HG03439 (cell line): Measurements from ENCODE around the gene LLCFC1.

Experiments
- ATAC-seq: cut with Tn5 transposase; IDR thresholded peaks from one replicate; pipeline ENCODE4 v1.9.1; 2021; ENCODE audit warnings: mild to moderate bottlenecking, moderate library complexity; ENCODE audit not compliant: unreplicated experiment

The LLCFC1 gene

DNA sequence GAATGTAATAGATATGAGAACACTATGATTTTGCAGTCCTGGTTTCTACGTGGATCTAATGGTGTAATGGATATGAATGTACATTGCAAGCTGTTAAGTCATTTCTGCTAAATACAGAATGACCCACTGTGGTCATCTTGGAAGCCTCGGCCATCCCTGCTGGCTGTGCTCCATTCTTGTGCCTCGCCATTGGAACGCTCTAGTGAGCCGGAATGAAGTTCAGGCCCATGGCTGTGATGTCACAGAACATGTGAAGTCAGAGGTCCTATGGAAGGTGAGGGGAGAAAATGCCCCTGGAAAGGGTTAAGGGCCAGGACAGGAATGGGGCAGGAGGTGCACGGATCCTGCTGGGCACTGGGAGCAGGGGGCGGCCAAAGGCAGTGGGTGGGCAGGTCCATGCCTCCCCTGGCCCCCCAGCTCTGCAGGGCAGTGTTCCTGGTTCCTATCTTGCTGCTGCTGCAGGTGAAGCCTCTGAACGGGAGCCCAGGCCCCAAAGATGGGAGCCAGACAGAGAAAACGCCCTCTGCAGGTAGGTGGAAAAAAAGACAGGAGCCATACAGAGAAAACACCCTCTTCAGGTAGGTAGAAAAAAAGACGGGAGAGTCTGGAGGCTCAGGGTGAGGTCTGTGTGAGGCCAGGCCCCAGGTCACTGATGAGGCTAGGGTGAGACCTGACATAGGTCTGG, at the start of gene LLCFC1:
TSS of gene LLCFC1 (plus strand) at position 259 of the 685 bp plus-strand sequence. CDS start at position 397, 138 bp downstream.
- ATAC-seq = no peak

DNA sequence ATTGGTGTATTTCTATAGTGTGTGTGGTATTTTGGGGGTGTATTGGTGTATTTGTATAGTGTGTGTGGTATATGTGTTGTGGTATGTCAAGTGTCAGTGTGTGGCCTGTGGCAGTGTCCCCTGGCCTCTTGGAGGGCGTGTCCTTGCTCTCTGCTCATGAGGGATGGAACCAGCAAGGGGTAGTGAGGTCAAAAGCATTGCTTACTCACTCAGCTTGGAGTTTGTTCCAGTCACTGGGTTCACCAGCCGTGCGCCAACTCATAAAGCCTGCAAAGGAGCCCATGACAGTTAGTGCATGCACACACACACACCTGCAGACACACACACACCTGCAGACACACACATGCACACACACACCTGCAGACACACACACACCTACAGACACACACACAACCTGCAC, 49.5 kb upstream of the LLCFC1 start:
- ATAC-seq = no peak

- ATAC-seq = no peak
These were observed 48.3 kb upstream of the LLCFC1 start for GRCh38 chr7:142890874-142891485.

GRCh38 chr7:142891490-142892082, 47.7 kb upstream of the LLCFC1 start:
- ATAC-seq = no peak

DNA sequence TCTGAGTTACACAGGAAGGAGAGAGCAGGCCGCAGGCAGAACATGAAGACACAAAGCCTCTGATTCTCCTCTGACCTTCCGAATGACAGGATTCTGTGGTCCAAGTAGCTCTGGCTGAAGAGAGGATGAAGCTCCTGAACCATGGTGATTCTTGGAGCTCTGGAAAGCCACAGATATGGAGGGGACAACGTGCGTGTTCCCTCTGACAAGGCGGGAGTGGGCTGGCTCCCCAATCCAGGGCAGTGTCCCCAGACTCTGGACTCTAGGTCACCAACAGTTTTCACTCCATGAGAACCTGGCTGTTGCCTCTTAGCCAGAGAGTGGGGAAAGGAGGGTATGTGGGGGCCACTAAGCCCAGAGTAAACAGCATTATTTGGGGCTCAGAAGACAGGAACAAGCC, 46.3 kb upstream of the LLCFC1 start:
- ATAC-seq = no peak

GRCh38 chr7:142894112-142894984, 44.9 kb upstream of the LLCFC1 start:
- ATAC-seq = no peak

DNA sequence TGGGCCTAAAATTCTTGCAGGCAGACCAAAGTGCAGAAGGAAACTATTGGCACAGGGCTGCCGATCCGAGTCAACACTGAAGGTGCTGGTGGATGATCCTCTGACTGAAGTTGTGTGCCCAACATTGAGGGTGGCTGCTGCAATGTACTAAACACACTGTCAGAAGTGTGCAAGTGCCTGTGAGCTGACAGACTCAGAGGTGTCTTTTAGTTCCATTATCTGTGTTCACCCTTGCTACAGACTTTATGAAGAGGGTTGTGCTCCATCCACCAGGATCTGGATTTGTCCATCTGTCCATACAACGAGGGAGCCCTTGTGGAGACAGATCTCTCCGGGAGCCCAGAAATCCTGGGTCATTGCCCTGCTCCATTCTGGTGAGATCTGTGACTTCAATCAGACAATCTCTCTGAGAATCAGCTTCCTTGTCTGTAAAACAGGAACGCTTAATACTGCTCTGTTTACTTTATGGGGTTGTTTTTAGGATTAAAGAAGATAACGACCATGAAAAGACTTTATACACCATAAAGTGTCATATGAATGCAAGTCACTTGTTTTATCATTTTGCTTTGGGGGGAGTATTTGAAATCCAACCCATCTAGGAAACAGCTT, 44.2 kb upstream of the LLCFC1 start:
- ATAC-seq = no peak

GRCh38 chr7:142896151-142896550, 43.1 kb upstream of the LLCFC1 start:
- no peak for ATAC-seq

- no peak for ATAC-seq
These were observed 42.4 kb upstream of the LLCFC1 start for GRCh38 chr7:142896741-142897379.

- no peak for ATAC-seq
These were observed 41.6 kb upstream of the LLCFC1 start for GRCh38 chr7:142897691-142898090.

DNA sequence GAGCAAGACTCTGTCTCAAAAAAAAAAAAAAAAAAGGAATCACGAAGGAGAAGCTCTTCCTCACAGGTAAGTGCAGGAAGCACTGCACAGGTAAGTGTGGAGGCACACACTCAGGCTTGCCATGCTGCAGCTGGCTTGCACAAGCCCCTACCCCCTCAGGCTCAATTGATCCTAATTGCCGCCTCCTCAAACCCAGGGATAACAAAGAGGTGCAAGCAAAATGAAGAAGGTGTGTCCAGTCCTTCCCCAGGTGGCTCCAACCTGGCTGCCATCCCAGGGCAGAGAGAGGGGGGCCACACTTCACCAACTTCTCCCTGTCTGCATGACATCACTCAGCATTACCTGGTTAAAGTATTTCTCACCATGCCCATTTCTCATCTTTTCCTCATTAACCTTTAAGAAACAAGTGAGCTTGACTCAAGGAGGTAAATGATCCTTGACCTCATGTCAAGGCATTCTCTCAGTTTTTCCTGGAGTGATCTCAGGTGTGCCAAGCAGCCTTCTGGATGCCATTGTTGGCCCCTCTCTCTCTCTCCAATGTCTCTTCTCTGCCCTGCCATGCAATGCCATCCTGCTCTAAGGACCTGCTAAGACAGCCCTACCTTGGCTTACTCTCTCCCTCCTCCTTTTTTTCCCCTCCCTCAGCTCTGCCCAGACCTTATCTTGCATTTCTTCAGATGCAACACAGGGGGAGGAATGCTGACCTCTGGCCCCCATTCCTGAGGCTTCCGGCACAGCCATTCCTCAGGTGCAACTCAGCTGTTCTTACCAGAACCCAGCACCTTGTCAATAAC, 40.7 kb upstream of the LLCFC1 start:
- no peak for ATAC-seq

DNA sequence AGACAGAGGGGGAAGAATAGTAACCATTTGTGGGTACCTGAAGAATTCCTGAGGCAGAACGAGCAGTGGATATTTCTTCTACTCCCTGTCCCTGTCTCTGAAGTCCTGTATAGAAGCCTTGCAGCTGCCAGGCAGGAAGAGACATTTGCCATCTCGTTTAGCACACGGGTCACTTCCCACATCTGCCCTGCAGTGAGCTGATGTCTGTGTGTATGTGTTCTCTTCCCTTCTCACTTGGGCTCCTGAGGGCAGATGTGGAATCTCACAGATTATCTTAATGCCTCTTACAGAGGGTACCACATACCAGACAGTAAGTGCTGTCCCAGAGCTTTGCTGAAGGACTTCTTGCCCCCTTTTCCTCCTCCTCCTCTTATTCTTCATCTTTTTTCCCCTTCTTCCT, 39.6 kb upstream of the LLCFC1 start:
- ATAC-seq = no peak

GRCh38 chr7:142901426-142902259, 37.6 kb upstream of the LLCFC1 start:
- no peak for ATAC-seq

- no peak for ATAC-seq
These were observed 35.2 kb upstream of the LLCFC1 start for GRCh38 chr7:142904128-142904527.

GRCh38 chr7:142905759-142906158, 33.5 kb upstream of the LLCFC1 start:
- no peak for ATAC-seq

- ATAC-seq = no peak
These were observed 32.6 kb upstream of the LLCFC1 start for GRCh38 chr7:142906643-142907042.

- no peak for ATAC-seq
These were observed 31.0 kb upstream of the LLCFC1 start for GRCh38 chr7:142908290-142908689.

DNA sequence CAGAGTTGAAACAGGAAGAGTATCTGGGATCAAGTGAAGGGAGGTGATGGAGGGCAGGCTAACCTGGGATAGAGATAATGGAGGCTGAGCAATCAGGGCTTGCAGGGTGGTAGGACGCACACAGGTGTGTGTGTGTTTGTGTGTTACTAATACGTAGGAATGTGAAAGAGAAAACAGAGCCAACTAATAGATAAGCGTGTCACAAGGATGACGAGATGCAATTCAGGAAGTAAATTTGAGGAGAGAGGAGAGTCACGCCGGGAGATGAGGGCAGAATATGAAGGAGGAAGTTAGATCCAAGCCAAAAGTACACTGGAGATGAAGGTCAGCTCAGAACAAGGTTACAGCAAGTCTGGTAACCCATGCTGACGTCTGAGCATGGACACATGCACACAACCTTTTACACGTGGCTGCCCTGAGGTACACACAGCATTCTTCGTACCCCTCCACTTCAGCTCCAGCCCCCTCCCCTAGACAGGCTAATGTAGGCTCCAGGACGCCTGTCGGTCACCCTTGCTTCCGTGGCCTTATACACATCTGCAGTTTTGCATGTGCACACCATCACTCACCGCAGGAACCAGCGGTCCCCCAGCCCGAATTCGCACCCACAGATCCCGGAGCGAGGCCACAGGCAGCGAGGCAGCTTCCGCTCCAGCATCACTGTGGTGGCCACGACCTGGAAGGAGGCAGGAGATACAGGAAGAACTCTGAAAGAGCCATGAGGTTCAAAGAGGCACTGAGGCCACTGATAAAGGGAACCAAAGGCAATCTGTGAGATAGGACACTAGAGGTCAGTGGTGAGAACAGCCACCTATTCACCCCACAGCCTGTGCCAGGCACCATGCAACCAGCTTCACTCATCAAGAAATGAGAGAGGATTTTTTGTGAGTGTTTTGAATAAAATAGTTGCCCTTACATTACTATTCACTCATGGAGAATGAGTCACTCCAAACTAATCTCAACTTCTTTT, 30.1 kb upstream of the LLCFC1 start:
- no peak for ATAC-seq
